BLaER1 treated with 17β-estradiol and CSF1 and Interleukin-3, amounts not matched to agents 10 nM and 100 nM (cell line): ENCODE results near the gene PLIN3.
"Not testable (repeated sequence)": the region's sequence is repeated elsewhere in the genome, so short reads cannot be mapped to it uniquely, and the experiment has no call there.

Experiments
- H3K27ac ChIP-seq, 11 experiments: shearing (Covaris generic); formaldehyde crosslinking; 2 replicates each; pipeline ENCODE4 v1.8.1; 2022
- H3K27me3 ChIP-seq, 11 experiments: shearing (Covaris generic); formaldehyde crosslinking; 2 replicates each; pipeline ENCODE4 v1.8.1; 2022
- H3K36me3 ChIP-seq, 11 experiments: shearing (Covaris generic); formaldehyde crosslinking; 2 replicates each; pipeline ENCODE4 v1.8.1; 2022
- H3K4me1 ChIP-seq, 10 experiments: shearing (Covaris generic); formaldehyde crosslinking; 2 replicates each; pipeline ENCODE4 v1.8.1; 2022
- H3K4me2 ChIP-seq, 11 experiments: shearing (Covaris generic); formaldehyde crosslinking; 2 replicates each; pipeline ENCODE4 v1.8.1; 2022
- H3K4me3 ChIP-seq, 10 experiments: shearing (Covaris generic); formaldehyde crosslinking; 2 replicates each; pipeline ENCODE4 v1.8.1; 2022
- H3K9ac ChIP-seq, 11 experiments: shearing (Covaris generic); formaldehyde crosslinking; 2 replicates each; pipeline ENCODE4 v1.8.1; 2022
- H3K9me3 ChIP-seq, 11 experiments: shearing (Covaris generic); formaldehyde crosslinking; replicated peaks in 1 of 11; 2 replicates each; pipeline ENCODE4 v1.8.1; 2022
- H4K20me1 ChIP-seq, 11 experiments: shearing (Covaris generic); formaldehyde crosslinking; 2 replicates each; pipeline ENCODE4 v1.8.1; 2022
- Cebpa-rat ChIP-seq, 11 experiments: shearing (Covaris generic); IDR thresholded peaks; 2 replicates each; pipeline ENCODE4 v1.8.1; 2022

The PLIN3 gene

GRCh38 chr19:4803736-4804695 lies 63.5 kb downstream of the PLIN3 start:
- peaks cover 20 to 37% (median 30%) of the 10 kb centered on the region in 10 experiments for H3K4me1 ChIP-seq
- H3K27me3 ChIP-seq: no peaks in the 10 kb centered on the region
- TF ChIP-seq Cebpa-rat (IDR thresholded peaks at IDR 0.05): no peak
- peaks cover 0 to 4% (median 0%) of the 10 kb centered on the region in 11 experiments; a peak in 3 of 22 replicates for H3K36me3 ChIP-seq
- no peaks in the 10 kb centered on the region for H3K9me3 ChIP-seq
- H3K27ac ChIP-seq: no peak overlapping the region
- H3K4me3 ChIP-seq: no peak overlapping the region
- H4K20me1 ChIP-seq: peaks cover 0 to 14% (median 0%) of the 10 kb centered on the region in 11 experiments; a peak in 4 of 22 replicates
- H3K4me2 ChIP-seq: peak overlapping the region in 2 of 11 experiments; percentile 31 to 64; a peak in 3 of 22 replicates
- no peak overlapping the region for H3K9ac ChIP-seq

- peaks cover 0 to 22% (median 0%) of the 10 kb centered on the region in 11 experiments; a peak in 6 of 22 replicates for H4K20me1 ChIP-seq
- peaks cover 15 to 24% (median 18%) of the 10 kb centered on the region in 10 experiments for H3K4me1 ChIP-seq
- no peak for TF ChIP-seq Cebpa-rat (IDR thresholded peaks at IDR 0.05)
- H3K9me3 ChIP-seq: no peaks in the 10 kb centered on the region
- no peak overlapping the region for H3K27ac ChIP-seq
- H3K4me2 ChIP-seq: no peak overlapping the region
- H3K4me3 ChIP-seq: no peak overlapping the region
- H3K36me3 ChIP-seq: peaks cover 0 to 16% (median 7%) of the 10 kb centered on the region in 11 experiments; a peak in 13 of 22 replicates
- no peaks in the 10 kb centered on the region for H3K27me3 ChIP-seq
- H3K9ac ChIP-seq: no peak overlapping the region; a peak in 1 of 22 replicates
Measured at GRCh38 chr19:4802711-4803110, 64.8 kb downstream of the PLIN3 start.

- Histone ChIP-seq H3K27me3 (no peaks in the 10 kb centered on the region), H3K4me3 (no peak overlapping the region), H3K4me2 (no peak overlapping the region), H3K27ac (no peak overlapping the region), H3K9ac (no peak overlapping the region), H3K4me1 (peaks cover 0 to 13% (median 3%) of the 10 kb centered on the region in 10 experiments; a peak in 13 of 20 replicates), H3K36me3 (peaks cover 13 to 32% (median 22%) of the 10 kb centered on the region in 11 experiments), H3K9me3 (no peaks in the 10 kb centered on the region), H4K20me1 (peaks cover 0 to 38% (median 7%) of the 10 kb centered on the region in 11 experiments; a peak in 16 of 22 replicates)
- no peak for TF ChIP-seq Cebpa-rat (IDR thresholded peaks at IDR 0.05)
Measured at GRCh38 chr19:4801085-4801619, 66.3 kb downstream of the PLIN3 start.

GRCh38 chr19:4800591-4801081 lies 66.8 kb downstream of the PLIN3 start:
- Histone ChIP-seq H3K9me3 (no peaks in the 10 kb centered on the region), H3K4me2 (no peak overlapping the region), H3K9ac (no peak overlapping the region), H3K4me3 (no peak overlapping the region), H3K27me3 (no peaks in the 10 kb centered on the region), H3K36me3 (peaks cover 15 to 37% (median 27%) of the 10 kb centered on the region in 11 experiments), H4K20me1 (peaks cover 0 to 43% (median 12%) of the 10 kb centered on the region in 11 experiments; a peak in 17 of 22 replicates), H3K4me1 (peaks cover 0 to 14% (median 5%) of the 10 kb centered on the region in 10 experiments; a peak in 11 of 20 replicates), H3K27ac (no peak overlapping the region)
- TF ChIP-seq Cebpa-rat (IDR thresholded peaks at IDR 0.05): no peak

GRCh38 chr19:4795400-4795799 lies 72.1 kb downstream of the PLIN3 start:
- no peaks in the 10 kb centered on the region for H3K9me3 ChIP-seq
- no peaks in the 10 kb centered on the region for H3K27me3 ChIP-seq
- H4K20me1 ChIP-seq: peaks cover 0 to 70% (median 36%) of the 10 kb centered on the region in 11 experiments; a peak in 18 of 22 replicates
- H3K4me2 ChIP-seq: peak overlapping the region in 10 of 11 experiments; percentile 92 to 100 (median 98); a peak in 18 of 22 replicates
- peaks cover 40 to 70% (median 59%) of the 10 kb centered on the region in 11 experiments for H3K36me3 ChIP-seq
- peaks cover 34 to 47% (median 39%) of the 10 kb centered on the region in 10 experiments for H3K4me1 ChIP-seq
- H3K9ac ChIP-seq: peak overlapping the region in 8 of 11 experiments; percentile 4 to 98 (median 94); a peak in 14 of 22 replicates
- H3K27ac ChIP-seq: no peak overlapping the region
- H3K4me3 ChIP-seq: peak overlapping the region in 1 of 10 experiments; percentile 14; a peak in 1 of 20 replicates
- TF ChIP-seq Cebpa-rat (IDR thresholded peaks at IDR 0.05): no peak

- no peaks in the 10 kb centered on the region for H3K27me3 ChIP-seq
- peaks cover 0 to 66% (median 36%) of the 10 kb centered on the region in 11 experiments; a peak in 18 of 22 replicates for H4K20me1 ChIP-seq
- H3K36me3 ChIP-seq: peaks cover 40 to 68% (median 59%) of the 10 kb centered on the region in 11 experiments
- peaks cover 38 to 47% (median 41%) of the 10 kb centered on the region in 10 experiments for H3K4me1 ChIP-seq
- no peaks in the 10 kb centered on the region for H3K9me3 ChIP-seq
- TF ChIP-seq Cebpa-rat (IDR thresholded peaks at IDR 0.05): no peak
- H3K27ac ChIP-seq: 0 out of 22 replicates have a peak overlapping the region, but pooled peaks of 1 of the 11 experiments have one; percentile 5
- peak overlapping the region; percentile 92 to 100 (median 99); a peak in 21 of 22 replicates for H3K4me2 ChIP-seq
- peak overlapping the region; percentile 61 to 99 (median 97); a peak in 18 of 22 replicates for H3K9ac ChIP-seq
- H3K4me3 ChIP-seq: peak overlapping the region in 3 of 10 experiments; percentile 2 to 31 (median 14); a peak in 2 of 20 replicates
Measured at GRCh38 chr19:4794971-4795370, 72.5 kb downstream of the PLIN3 start.

- Histone ChIP-seq H4K20me1 (peaks cover 0 to 59% (median 36%) of the 10 kb centered on the region in 11 experiments; a peak in 18 of 22 replicates), H3K9ac (peak overlapping the region in 10 of 11 experiments; percentile 93 to 99 (median 98); a peak in 16 of 22 replicates), H3K4me2 (peak overlapping the region; percentile 92 to 100 (median 99)), H3K27ac (peak overlapping the region in 2 of 11 experiments; percentile 10 to 98; a peak in 2 of 22 replicates), H3K4me1 (peaks cover 39 to 60% (median 52%) of the 10 kb centered on the region in 10 experiments), H3K4me3 (peak overlapping the region; percentile 85 to 97 (median 94); a peak in 15 of 20 replicates), H3K36me3 (peaks cover 39 to 59% (median 52%) of the 10 kb centered on the region in 11 experiments)
- not testable (repeated sequence) for H3K27me3 ChIP-seq, H3K9me3 ChIP-seq
Measured at GRCh38 chr19:4793278-4793677, 74.2 kb downstream of the PLIN3 start.

GRCh38 chr19:4792866-4793195 lies 74.6 kb downstream of the PLIN3 start:
- H3K9ac ChIP-seq: peak overlapping the region in 10 of 11 experiments; percentile 93 to 99 (median 98); a peak in 20 of 22 replicates
- H4K20me1 ChIP-seq: peaks cover 0 to 57% (median 36%) of the 10 kb centered on the region in 11 experiments; a peak in 18 of 22 replicates
- H3K9me3 ChIP-seq, H3K27me3 ChIP-seq: not testable (repeated sequence)
- peaks cover 39 to 65% (median 54%) of the 10 kb centered on the region in 10 experiments for H3K4me1 ChIP-seq
- H3K36me3 ChIP-seq: peaks cover 39 to 56% (median 51%) of the 10 kb centered on the region in 11 experiments
- H3K4me3 ChIP-seq: peak overlapping the region; percentile 85 to 97 (median 94)
- H3K4me2 ChIP-seq: peak overlapping the region; percentile 92 to 100 (median 99)
- H3K27ac ChIP-seq: peak overlapping the region in 10 of 11 experiments; percentile 95 to 99 (median 96); a peak in 17 of 22 replicates

- peaks cover 36 to 50% (median 46%) of the 10 kb centered on the region in 11 experiments for H3K36me3 ChIP-seq
- H3K4me2 ChIP-seq: peak overlapping the region; percentile 92 to 100 (median 99)
- H3K4me3 ChIP-seq: peak overlapping the region; percentile 85 to 97 (median 94)
- not testable (repeated sequence) for H3K27me3 ChIP-seq, H3K9me3 ChIP-seq
- peaks cover 39 to 65% (median 54%) of the 10 kb centered on the region in 10 experiments for H3K4me1 ChIP-seq
- peak overlapping the region; percentile 93 to 99 (median 98) for H3K9ac ChIP-seq
- peaks cover 0 to 52% (median 35%) of the 10 kb centered on the region in 11 experiments; a peak in 18 of 22 replicates for H4K20me1 ChIP-seq
- H3K27ac ChIP-seq: peak overlapping the region; percentile 93 to 99 (median 96)
Measured at GRCh38 chr19:4792019-4792865, 75.2 kb downstream of the PLIN3 start.
